K562 (cell line): ENCODE measurements around the gene CRIM1. TPM values are rescaled to one million over a fixed set of nuclear protein-coding genes. Genes with fewer than 3 reads are reported as not detected.

Experiments used
- ATAC-seq: fragments of 200-7000 bp; cut with Tn5 transposase; 3 replicates; pipeline ENCODE4 v1.9.1; 2020; ENCODE audit warnings: moderate library complexity
- BruUV-seq: library from RNA; stranded (reverse); fragments of 400-500 nt; replicated peaks from 2 replicates; lab custom pipeline; 2021; lab: Mats Ljungman, UMichigan
- CTCF ChIA-PET: fragments of 300-600 bp; formaldehyde crosslinking; extraction: SDS; loops from one replicate; lab custom pipeline; 2021; ENCODE audit warnings: low intra/inter-chr PET ratio; lab: Yijun Ruan, JAX
- POLR2A ChIA-PET: fragments of 300-600, 350-650 bp; sonication (Branson Sonifier 250); formaldehyde crosslinking; extraction: SDS; loops from one replicate; lab custom pipeline; 2021; ENCODE audit warnings: antibody characterized with exemption, inconsistent platforms; lab: Yijun Ruan, JAX
- DNase-seq, 4 experiments: peaks; one replicate each; pipeline versions ENCODE4 v3.0.0 to v3.0.0-alpha.2; 2011 to 2018; ENCODE audit warnings: low spot score in 3 of 4, mixed read lengths in 3 of 4; ENCODE audit errors: extremely low read depth in 1 of 4
- FAIRE-seq: peaks from 2 replicates; lab custom pipeline; 2011; peaks lifted over from hg19 to GRCh38; lab: Jason Lieb, UNC
- H2AFZ ChIP-seq: 2 replicates; pipeline ENCODE4 v1.6.0; 2011; ENCODE audit warnings: low read depth, low read length, control low read depth, inconsistent platforms
- H3K27ac ChIP-seq: fragments of 200-600 bp; 3 replicates; pipeline ENCODE4 v1.8.0; 2011; ENCODE audit warnings: low read depth, mild to moderate bottlenecking, control low read depth, inconsistent platforms, low read length, moderate library complexity, mixed read lengths; ENCODE audit errors: extremely low read depth
- H3K27me3 ChIP-seq, 2 experiments: fragments of 300-600 bp in 1 of 2; 2 replicates in 1 of 2; 3 replicates in 1 of 2; pipeline versions ENCODE4 v1.6.0 to v1.8.0; 2011; ENCODE audit warnings: inconsistent platforms in 2 of 2, low read length in 2 of 2, mild to moderate bottlenecking in 1 of 2, mixed read lengths in 1 of 2, moderate library complexity in 1 of 2; ENCODE audit not compliant: control insufficient read depth in 2 of 2, insufficient read depth in 2 of 2
- H3K36me3 ChIP-seq: fragments of 300-600 bp; 3 replicates; pipeline ENCODE4 v1.8.0; 2011; ENCODE audit warnings: mild to moderate bottlenecking, low read length, inconsistent platforms; ENCODE audit not compliant: control insufficient read depth, insufficient read depth
- H3K4me1 ChIP-seq, 2 experiments: fragments of 200-600 bp in 1 of 2; replicated peaks in 1 of 2; 2 replicates in 1 of 2; 3 replicates in 1 of 2; pipeline versions ENCODE4 v1.5.1 to v1.8.0; 2011; ENCODE audit warnings: inconsistent platforms in 2 of 2, low read length in 2 of 2, mild to moderate bottlenecking in 1 of 2, mixed read lengths in 1 of 2, moderate library complexity in 1 of 2; ENCODE audit not compliant: control insufficient read depth in 2 of 2, insufficient read depth in 2 of 2
- H3K4me2 ChIP-seq: 2 replicates; pipeline ENCODE4 v1.6.1; 2011; ENCODE audit warnings: low read length, control low read depth, inconsistent platforms, mixed read lengths; ENCODE audit not compliant: insufficient read depth
- H3K4me3 ChIP-seq: fragments of 200-600 bp; sonication (generic), shearing (Covaris generic); 2 replicates; pipeline ENCODE4 v1.5.1; 2016; ENCODE audit warnings: control low read depth, inconsistent platforms
- H3K79me2 ChIP-seq: fragments of 200-600 bp; 3 replicates; pipeline ENCODE4 v1.8.0; 2011; ENCODE audit warnings: low read length, inconsistent platforms; ENCODE audit not compliant: control insufficient read depth, insufficient read depth
- H3K9ac ChIP-seq, 2 experiments: 2 replicates each; pipeline versions ENCODE4 v1.6.0 to v1.6.1; 2011; ENCODE audit warnings: low read depth in 2 of 2, low read length in 2 of 2, control low read depth in 1 of 2, inconsistent platforms in 1 of 2, mild to moderate bottlenecking in 1 of 2, mixed read lengths in 1 of 2; ENCODE audit not compliant: insufficient read depth in 1 of 2
- H3K9me1 ChIP-seq: one replicate; pipeline ENCODE4 v1.6.0; 2011; ENCODE audit warnings: inconsistent platforms, mild to moderate bottlenecking, low read length, moderate library complexity; ENCODE audit not compliant: control insufficient read depth, insufficient read depth
- H3K9me3 ChIP-seq: replicated peaks from 2 replicates; pipeline ENCODE4 v1.5.1; 2011; ENCODE audit warnings: low read depth, low read length, inconsistent platforms; ENCODE audit not compliant: control insufficient read depth, insufficient read depth
- H4K20me1 ChIP-seq: replicated peaks from 2 replicates; pipeline ENCODE4 v1.6.1; 2011; ENCODE audit warnings: low read length, inconsistent platforms, mixed read lengths; ENCODE audit not compliant: control insufficient read depth, insufficient read depth
- HCFC1 ChIP-seq: IDR thresholded peaks from 2 replicates; pipeline ENCODE4 v1.6.1; 2012; ENCODE audit warnings: low read depth, low read length, improper control_type of control experiment
- in situ Hi-C: fragments of 300-500 bp; cut with MboI; formaldehyde crosslinking; loops from 4 replicates; pipeline ENCODE4 v1.15.0; 2018; ENCODE audit warnings: inconsistent platforms, mixed read lengths
- intact Hi-C: fragments of 100-400 bp; cut with micrococcal nuclease; formaldehyde crosslinking; loops from 2 replicates; pipeline ENCODE4 v1.14.2; 2022
- polyA plus RNA-seq, 8 experiments: library from polyadenylated mRNA; depleted of rRNA in 4 of 8; stranded (reverse) in 5 of 8; unstranded in 3 of 8; fragments of >200 nt; fragmentation: Nextera tagmentation in 2 of 8; fragmentation: Illumina TruSeq in 1 of 8; extraction: Ambion mirVana in 2 of 8; extraction: Trizol in 1 of 8; gene quantifications; 2 replicates each; pipeline versions ENCODE4 v1.2.1 to v1.2.3, GENCODE V29; 2011 to 2014; ENCODE audit warnings: inconsistent platforms in 1 of 8, missing spikeins in 1 of 8
- total RNA-seq, 7 experiments: library from RNA; depleted of rRNA in 6 of 7; stranded (reverse); fragments of >200 nt in 6 of 7; fragmentation: Illumina TruSeq in 2 of 7; extraction: Trizol in 2 of 7; gene quantifications; 2 replicates each; pipeline versions ENCODE4 v1.2.1 to v1.2.3, GENCODE V29; 2011 to 2021; ENCODE audit warnings: low replicate concordance in 1 of 7
- TF ChIP-seq, protein P1 (sequence below), 2 experiments: fragments of 450-650 bp in 1 of 2; sonication (generic) in 1 of 2; formaldehyde crosslinking; conservative IDR thresholded peaks; 2 replicates each; pipeline versions ENCODE4 v1.4.0 to v1.8.1; 2020 to 2022; ENCODE audit warnings: mild to moderate bottlenecking in 1 of 2, missing genetic modification reagents in 1 of 2
- TF ChIP-seq, protein P2 (sequence below): sonication (generic); formaldehyde crosslinking; IDR thresholded peaks from 2 replicates; pipeline ENCODE4 v1.8.0; 2022; ENCODE audit warnings: mild to moderate bottlenecking, missing genetic modification reagents
- TF ChIP-seq, protein P3 (sequence below): sonication (generic); formaldehyde crosslinking; IDR thresholded peaks from 2 replicates; pipeline ENCODE4 v1.8.0; 2022; ENCODE audit warnings: mild to moderate bottlenecking, missing genetic modification reagents, borderline replicate concordance
- TF ChIP-seq, protein P4 (sequence below), 2 experiments: fragments of 450-650 bp; IDR thresholded peaks; 2 replicates each; pipeline ENCODE4 v1.6.1; 2016; ENCODE audit warnings: mild to moderate bottlenecking in 2 of 2, borderline replicate concordance in 1 of 2, low read depth in 1 of 2, moderate library complexity in 1 of 2

The CRIM1 gene
- total and polyA plus RNA-seq, 9 of the 15 experiments (the other 6 are each of a cell fraction or from before 2014, with no cell fraction given) = 0.01 to 0.36 (median 0.06) TPM; not detected in 1

DNA sequence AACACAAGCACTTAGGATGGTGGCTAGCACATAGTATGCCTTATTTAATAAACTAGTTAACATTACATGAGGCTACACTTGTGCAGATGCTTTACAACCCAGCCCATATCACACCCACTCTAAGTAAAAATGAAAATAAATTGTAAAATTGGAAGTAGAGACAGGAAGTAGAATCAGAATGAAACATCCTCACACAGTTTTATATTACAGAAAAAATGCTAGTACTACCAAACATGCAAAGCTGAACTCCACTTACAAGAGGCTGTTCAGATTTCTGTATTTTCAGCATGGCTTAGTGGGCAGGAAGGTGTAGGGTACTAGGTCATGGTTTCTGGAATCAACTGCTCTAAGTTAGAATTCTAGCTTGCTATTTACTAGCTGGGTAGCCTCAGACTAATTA is 18.2 kb upstream of the CRIM1 start:
- H3K9me3 ChIP-seq = no peaks in the 10 kb centered on the region
- in situ Hi-C loops = no loop called here
- H3K27ac ChIP-seq = no peak overlapping the region
- no peaks in the 10 kb centered on the region for H3K27me3 ChIP-seq
- ChIA-PET POLR2A (no interaction called here), CTCF (no interaction called here)
- H3K79me2 ChIP-seq = no peaks in the 10 kb centered on the region
- H4K20me1 ChIP-seq = no peaks in the 10 kb centered on the region
- H3K9me1 ChIP-seq = no peaks in the 10 kb centered on the region
- H3K4me2 ChIP-seq = no peak overlapping the region
- intact Hi-C loops = no loop called here
- no TSS peak for BruUV-seq
- H3K4me1 ChIP-seq = no peaks in the 10 kb centered on the region
- H3K9ac ChIP-seq = no peak overlapping the region
- no peak overlapping the region for H2AFZ ChIP-seq
- H3K36me3 ChIP-seq = no peaks in the 10 kb centered on the region
- FAIRE-seq (no peak), ATAC-seq (no peak), DNase-seq (no peak)
- no peak overlapping the region for H3K4me3 ChIP-seq
- TF ChIP-seq, protein P1, sequence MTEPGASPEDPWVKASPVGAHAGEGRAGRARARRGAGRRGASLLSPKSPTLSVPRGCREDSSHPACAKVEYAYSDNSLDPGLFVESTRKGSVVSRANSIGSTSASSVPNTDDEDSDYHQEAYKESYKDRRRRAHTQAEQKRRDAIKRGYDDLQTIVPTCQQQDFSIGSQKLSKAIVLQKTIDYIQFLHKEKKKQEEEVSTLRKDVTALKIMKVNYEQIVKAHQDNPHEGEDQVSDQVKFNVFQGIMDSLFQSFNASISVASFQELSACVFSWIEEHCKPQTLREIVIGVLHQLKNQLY (CRISPR knock-in tag; conservative IDR thresholded peaks at IDR 0.05) = no peak
- TF ChIP-seq, protein P2, sequence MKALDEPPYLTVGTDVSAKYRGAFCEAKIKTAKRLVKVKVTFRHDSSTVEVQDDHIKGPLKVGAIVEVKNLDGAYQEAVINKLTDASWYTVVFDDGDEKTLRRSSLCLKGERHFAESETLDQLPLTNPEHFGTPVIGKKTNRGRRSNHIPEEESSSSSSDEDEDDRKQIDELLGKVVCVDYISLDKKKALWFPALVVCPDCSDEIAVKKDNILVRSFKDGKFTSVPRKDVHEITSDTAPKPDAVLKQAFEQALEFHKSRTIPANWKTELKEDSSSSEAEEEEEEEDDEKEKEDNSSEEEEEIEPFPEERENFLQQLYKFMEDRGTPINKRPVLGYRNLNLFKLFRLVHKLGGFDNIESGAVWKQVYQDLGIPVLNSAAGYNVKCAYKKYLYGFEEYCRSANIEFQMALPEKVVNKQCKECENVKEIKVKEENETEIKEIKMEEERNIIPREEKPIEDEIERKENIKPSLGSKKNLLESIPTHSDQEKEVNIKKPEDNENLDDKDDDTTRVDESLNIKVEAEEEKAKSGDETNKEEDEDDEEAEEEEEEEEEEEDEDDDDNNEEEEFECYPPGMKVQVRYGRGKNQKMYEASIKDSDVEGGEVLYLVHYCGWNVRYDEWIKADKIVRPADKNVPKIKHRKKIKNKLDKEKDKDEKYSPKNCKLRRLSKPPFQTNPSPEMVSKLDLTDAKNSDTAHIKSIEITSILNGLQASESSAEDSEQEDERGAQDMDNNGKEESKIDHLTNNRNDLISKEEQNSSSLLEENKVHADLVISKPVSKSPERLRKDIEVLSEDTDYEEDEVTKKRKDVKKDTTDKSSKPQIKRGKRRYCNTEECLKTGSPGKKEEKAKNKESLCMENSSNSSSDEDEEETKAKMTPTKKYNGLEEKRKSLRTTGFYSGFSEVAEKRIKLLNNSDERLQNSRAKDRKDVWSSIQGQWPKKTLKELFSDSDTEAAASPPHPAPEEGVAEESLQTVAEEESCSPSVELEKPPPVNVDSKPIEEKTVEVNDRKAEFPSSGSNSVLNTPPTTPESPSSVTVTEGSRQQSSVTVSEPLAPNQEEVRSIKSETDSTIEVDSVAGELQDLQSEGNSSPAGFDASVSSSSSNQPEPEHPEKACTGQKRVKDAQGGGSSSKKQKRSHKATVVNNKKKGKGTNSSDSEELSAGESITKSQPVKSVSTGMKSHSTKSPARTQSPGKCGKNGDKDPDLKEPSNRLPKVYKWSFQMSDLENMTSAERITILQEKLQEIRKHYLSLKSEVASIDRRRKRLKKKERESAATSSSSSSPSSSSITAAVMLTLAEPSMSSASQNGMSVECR = no peak
- TF ChIP-seq, protein P3, sequence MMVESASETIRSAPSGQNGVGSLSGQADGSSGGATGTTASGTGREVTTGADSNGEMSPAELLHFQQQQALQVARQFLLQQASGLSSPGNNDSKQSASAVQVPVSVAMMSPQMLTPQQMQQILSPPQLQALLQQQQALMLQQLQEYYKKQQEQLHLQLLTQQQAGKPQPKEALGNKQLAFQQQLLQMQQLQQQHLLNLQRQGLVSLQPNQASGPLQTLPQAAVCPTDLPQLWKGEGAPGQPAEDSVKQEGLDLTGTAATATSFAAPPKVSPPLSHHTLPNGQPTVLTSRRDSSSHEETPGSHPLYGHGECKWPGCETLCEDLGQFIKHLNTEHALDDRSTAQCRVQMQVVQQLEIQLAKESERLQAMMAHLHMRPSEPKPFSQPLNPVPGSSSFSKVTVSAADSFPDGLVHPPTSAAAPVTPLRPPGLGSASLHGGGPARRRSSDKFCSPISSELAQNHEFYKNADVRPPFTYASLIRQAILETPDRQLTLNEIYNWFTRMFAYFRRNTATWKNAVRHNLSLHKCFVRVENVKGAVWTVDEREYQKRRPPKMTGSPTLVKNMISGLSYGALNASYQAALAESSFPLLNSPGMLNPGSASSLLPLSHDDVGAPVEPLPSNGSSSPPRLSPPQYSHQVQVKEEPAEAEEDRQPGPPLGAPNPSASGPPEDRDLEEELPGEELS (CRISPR knock-in tag) = no peak
- no peak for TF ChIP-seq HCFC1
- TF ChIP-seq, protein P4, sequence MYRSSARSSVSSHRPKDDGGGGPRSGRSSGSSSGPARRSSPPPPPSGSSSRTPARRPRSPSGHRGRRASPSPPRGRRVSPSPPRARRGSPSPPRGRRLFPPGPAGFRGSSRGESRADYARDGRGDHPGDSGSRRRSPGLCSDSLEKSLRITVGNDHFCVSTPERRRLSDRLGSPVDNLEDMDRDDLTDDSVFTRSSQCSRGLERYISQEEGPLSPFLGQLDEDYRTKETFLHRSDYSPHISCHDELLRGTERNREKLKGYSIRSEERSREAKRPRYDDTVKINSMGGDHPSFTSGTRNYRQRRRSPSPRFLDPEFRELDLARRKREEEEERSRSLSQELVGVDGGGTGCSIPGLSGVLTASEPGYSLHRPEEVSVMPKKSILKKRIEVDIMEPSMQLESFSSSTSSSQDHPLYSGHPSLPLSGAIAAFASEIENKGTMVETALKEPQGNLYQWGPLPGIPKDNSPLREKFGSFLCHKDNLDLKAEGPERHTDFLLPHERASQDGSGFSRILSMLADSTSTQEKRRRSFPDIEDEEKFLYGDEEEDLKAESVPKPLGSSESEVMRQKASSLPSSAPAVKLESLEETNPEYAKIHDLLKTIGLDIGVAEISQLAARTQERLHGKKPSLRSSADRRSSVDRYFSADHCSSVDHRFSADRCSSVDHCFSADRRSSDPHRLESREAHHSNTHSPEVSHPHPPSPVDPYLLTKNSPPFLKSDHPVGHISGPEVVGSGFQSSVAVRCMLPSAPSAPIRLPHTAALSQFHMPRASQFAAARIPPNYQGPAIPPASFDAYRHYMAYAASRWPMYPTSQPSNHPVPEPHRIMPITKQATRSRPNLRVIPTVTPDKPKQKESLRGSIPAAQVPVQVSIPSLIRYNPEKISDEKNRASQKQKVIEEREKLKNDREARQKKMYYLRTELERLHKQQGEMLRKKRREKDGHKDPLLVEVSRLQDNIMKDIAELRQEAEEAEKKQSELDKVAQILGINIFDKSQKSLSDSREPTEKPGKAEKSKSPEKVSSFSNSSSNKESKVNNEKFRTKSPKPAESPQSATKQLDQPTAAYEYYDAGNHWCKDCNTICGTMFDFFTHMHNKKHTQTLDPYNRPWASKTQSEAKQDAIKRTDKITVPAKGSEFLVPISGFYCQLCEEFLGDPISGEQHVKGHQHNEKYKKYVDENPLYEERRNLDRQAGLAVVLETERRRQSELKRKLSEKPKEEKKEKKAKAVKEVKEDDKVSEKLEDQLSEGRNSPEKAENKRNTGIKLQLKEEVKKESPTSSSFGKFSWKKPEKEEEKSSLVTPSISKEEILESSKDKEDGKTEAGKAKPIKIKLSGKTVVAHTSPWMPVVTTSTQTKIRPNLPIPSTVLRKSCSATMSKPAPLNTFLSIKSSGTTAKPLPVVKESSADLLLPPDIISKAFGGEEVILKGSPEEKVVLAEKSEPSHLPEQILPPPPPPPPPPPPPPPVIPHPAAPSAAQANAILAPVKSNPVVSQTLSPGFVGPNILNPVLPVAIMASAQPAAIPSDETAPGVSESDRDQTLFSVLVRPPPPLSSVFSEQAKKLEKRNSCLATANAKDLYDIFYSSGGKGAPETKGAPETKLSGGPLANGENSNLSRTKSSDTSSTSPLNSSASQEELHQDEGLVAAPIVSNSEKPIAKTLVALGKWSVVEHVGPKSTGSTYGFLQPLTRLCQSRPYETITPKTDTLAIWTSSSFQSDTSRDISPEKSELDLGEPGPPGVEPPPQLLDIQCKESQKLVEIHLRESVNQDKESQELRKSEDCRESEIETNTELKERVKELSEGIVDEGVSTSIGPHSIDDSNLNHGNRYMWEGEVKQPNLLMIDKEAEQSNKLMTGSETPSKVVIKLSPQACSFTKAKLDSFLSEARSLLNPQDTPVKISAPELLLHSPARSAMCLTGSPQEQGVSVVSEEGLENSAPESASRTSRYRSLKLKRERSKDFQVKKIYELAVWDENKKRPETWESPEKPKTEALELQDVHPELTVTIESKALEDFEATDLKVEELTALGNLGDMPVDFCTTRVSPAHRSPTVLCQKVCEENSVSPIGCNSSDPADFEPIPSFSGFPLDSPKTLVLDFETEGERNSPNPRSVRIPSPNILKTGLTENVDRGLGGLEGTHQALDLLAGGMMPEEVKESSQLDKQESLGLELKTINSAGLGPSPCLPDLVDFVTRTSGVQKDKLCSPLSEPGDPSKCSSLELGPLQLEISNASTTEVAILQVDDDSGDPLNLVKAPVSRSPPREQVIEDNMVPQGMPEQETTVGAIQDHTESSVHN (IDR thresholded peaks at IDR 0.05; ENCODE audit: borderline replicate concordance in 1 of 2, low read depth in 1 of 2) = no peak
